Measurements from ENCODE around the gene ESYT3.
"Not testable (repeated sequence)": the region's sequence is repeated elsewhere in the genome, so short reads cannot be mapped to it uniquely, and the experiment has no call there.

Gene ESYT3

DNA sequence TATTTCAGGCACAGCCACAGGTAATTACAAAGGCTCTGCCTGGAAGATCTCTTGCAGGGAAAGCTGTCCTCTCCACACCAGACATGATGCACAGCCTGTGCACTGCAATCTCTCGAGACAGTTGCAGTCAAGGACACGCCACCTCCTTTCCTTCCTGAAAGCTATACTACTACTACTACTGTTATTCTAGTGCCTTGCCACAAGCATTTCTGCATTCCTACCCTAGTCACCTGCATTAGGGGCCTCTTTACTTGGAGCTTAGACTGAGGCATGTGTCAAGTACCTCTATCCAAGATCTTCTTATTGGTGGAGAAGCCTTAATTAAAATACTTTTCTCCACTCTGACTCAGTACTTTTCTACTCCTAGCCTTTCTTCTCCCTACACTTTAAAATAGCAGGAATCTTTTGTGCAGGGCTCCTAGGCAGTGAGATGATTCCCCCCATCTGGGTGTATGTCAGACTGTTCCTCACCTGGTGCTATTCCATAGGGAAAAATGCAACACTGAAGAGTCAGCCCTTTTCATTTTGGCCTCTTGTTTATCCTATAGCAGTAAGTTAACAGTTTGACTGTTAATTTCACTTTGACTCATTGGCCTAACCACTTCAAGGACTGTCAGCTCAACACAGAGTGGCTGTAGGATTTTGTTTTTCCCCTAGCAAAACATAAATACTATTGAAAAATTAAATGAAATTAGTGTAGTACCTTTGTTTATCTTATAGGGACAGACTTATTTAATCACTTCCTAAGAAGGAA is 78.9 kb downstream of the ESYT3 start:
- TF ChIP-seq, protein P1, sequence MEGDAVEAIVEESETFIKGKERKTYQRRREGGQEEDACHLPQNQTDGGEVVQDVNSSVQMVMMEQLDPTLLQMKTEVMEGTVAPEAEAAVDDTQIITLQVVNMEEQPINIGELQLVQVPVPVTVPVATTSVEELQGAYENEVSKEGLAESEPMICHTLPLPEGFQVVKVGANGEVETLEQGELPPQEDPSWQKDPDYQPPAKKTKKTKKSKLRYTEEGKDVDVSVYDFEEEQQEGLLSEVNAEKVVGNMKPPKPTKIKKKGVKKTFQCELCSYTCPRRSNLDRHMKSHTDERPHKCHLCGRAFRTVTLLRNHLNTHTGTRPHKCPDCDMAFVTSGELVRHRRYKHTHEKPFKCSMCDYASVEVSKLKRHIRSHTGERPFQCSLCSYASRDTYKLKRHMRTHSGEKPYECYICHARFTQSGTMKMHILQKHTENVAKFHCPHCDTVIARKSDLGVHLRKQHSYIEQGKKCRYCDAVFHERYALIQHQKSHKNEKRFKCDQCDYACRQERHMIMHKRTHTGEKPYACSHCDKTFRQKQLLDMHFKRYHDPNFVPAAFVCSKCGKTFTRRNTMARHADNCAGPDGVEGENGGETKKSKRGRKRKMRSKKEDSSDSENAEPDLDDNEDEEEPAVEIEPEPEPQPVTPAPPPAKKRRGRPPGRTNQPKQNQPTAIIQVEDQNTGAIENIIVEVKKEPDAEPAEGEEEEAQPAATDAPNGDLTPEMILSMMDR (IDR thresholded peaks at IDR 0.05; ENCODE audit: low read depth, low read length), result no peak
- no peaks in the 10 kb centered on the region for H3K27me3 ChIP-seq (ENCODE audit: insufficient read depth, low read depth, severe bottlenecking)
- H3K36me3 ChIP-seq, result peaks cover 3% of the 10 kb centered on the region
- H3K4me3 ChIP-seq (ENCODE audit: low read depth, low read length), result no peak overlapping the region
- peaks cover 6% of the 10 kb centered on the region for H3K9me3 ChIP-seq (ENCODE audit: severe bottlenecking)
- H3K27ac ChIP-seq, result no peak overlapping the region
- DNase-seq, result no peak

DNA sequence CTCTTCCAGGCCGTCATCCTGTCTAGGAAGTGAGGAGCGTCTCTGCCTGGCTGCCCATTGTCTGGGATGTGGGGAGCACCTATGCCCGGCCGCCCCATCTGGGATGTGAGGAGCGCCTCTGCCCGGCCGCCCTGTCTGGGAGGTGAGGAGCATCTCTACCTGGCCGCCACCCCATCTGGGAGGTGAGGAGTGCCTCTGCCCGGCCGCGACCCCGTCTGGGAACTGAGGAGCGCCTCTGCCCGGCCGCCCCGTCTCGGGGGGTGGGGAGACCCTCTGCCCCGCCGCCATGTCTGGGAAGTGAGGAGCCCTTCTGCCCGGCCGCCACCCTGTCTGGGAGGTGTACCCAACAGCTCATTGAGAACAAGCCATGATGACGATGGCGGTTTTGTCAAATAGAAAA is 87.0 kb downstream of the ESYT3 start:
- not testable (repeated sequence) for H3K27ac ChIP-seq; H3K36me3 ChIP-seq; DNase-seq; H3K9me3 ChIP-seq (ENCODE audit: severe bottlenecking); H3K4me3 ChIP-seq (ENCODE audit: low read depth, low read length); H3K27me3 ChIP-seq (ENCODE audit: insufficient read depth, low read depth, severe bottlenecking)
